Effector CD4-positive, alpha-beta T cell (primary cell): ENCODE measurements around the gene C19orf85.
A peak's percentile ranks its signal among the peaks of the same experiment; 100 is the strongest.

Experiments
- DNase-seq: peaks from one replicate; pipeline ENCODE4 v3.0.0-alpha.2; 2020

The C19orf85 gene

DNA sequence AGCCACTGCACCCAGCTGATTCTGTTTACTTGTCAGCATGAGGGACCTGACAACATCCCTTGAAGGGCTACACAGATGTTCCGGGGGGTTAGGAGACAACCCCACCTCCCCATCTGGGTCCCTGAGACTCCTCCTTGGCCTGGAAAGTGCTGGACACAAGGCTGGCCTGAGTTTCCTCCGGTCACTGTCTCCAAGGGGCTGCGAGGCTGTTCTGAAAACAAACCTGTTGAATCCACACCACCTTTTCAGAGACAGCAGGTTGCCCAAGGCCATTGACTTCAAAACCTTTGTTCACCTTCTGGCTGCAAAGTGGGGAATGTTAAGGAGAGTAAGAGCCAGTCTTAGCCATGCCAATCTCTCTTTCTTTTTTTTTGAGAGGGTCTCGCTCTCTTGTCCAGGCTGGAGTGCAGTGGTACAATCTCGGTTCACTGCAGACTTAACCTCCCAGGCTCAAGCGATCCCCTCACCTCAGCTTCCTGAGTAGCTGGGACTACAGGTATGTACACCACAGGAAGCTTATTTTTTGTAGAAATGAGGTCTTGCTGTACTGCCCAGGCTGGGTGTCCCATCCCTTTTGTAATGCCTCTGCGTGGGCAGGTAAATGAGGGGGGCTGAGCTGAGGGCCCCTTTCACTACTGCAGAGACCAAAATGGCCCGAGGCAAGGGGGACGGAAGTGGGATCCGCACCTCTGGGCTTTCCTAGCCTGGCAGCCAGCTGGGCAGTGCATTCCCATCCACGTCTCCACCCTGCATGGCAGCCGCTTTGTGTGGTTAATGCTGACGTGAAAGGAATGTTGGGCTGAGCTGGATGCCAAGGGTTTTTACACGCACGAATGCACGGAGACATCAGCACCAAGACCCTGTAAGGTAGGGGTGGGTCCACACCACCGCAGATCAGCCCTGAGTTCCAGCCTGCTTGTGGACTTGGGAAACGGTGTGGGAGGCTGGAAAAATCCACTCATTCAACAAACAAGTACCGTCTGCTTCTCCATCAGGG, 10.0 kb upstream of the C19orf85 start:
- DNase-seq, result no peak

DNA sequence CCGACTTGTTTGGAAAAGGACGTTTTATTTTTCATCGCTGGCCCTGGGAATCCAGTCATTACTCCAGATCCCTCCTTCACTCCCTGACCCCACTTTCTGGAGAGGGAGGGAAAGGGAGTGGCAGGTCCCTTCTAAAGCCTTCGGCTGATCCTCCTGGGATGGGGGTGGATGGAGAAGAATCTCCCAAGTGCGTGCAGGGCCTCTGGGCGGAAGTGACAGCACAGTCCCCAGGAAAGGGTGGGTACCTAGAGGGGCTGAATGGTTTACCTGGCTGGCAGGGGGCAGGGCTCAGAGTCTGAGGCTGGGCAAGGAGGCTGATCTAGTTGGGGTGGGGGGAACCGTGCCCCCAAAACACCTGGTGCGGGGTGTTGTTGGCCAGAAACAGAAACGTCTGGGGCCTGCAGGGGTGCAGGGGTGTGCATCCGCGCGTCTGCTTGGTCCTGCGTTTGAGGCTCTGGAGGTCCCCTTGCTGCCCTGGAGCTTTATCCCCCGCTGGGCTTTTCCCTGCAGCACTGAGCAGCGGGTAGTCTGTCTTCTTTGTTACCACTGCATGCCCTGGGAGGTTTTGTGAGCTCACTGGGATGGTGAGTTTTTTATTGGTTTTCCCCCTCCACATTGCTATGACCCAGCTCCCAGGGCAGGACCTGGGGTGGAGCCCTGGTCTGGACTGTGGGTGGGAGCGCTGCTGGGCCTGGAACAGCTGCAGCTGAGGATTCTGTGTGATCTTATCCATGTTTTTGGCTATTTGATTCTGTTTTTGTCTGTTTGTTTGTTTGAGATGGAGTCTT, 8.9 kb upstream of the C19orf85 start:
- no peak for DNase-seq

GRCh38 chr19:55472463-55472862, 7.9 kb upstream of the C19orf85 start:
- DNase-seq, result no peak

DNA sequence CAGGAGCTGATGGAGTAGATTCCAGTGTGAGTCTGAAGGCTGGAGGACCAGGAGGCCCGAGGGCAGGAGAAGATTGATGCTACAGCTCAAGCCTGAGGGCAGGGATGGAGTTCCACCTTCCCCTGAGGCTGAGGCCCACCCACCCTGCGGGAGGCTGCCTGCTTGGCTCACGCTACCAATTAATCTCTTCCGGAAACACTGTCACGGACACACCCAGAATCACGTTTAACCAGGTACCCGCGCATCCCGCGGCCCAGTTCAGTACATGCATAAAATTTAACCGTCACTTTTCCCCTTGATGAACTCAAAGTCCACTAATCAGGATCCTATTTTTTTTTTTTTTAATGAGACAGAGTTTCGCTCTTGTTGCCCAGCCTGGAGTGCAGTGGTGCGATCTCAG, 6.7 kb upstream of the C19orf85 start:
- no peak for DNase-seq

DNA sequence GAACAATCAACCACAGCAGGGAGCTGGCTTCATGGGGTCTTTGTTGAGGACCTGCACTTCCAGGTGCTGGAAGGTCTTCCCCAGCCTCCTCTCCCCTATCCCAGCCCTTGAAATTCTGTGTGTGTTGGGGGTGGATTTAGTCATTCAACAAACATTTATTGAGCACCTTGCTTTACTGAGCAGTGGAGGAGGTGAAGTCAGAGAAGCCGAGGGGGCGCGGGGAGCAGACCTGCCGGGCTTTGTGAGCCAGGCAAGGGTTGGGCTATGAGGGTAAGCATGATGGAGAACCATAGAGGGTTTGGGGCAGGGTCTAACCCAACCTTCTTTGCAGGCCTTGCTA, 3.5 kb upstream of the C19orf85 start:
- DNase-seq, result no peak

DNA sequence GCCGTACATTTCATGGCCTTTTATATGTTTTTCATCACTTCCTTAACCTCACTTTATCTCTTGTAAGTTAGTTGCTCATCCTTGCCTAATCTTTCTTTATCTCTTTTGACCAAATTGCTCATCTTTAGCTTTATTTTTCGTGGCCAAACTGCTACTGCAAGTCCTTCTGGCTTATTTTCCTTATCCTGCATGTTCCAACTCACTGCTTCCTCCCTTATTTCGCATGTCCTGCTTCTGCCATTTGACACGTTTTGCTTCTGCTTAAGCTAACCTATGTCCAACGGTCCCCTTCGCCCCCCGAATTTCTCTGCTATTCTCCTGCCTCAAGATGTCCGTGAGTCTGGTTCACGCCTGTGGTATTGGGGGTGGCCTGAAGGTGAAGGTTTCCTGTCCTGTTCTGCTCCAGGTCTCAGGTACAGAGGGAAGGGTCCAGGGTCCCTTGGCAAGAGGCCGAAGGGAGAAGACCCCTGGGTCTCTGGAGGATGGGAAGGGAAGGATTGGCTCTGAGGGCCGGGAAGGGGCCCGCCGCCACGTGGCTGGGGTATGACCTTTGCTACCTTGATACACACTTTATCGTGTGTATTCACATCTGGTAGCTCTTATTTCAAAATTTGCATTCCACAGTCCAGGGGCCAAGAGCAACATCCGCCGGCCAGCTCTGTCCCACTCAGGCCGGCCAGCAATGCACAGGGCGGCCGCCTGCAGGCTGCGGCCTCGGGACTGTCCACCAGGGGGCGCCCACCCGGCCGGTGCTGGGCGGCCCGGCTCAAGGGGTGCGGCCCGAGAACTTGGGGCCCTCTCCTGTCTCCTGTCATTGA, 2.9 kb upstream of the C19orf85 start:
- peak; percentile 64 for DNase-seq

DNA sequence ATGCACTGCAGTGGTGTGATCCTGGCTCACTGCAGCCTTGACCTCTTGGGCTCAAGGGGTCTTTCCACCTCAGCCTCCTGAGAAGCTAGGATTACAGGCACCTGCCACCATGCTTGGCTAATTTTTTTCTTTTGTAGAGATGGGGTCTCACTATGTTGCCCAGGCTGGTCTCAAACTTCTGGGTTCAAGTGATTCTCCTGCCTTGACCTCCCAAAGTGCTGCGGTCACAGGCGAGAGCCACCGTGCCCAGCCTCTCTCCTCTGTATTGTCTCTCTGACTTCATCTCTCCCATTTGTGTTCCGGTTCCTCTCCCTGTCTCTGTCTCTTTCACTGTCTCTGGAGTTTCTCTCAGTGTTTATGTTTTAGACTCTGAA, 1.7 kb upstream of the C19orf85 start:
- DNase-seq, result no peak

DNA sequence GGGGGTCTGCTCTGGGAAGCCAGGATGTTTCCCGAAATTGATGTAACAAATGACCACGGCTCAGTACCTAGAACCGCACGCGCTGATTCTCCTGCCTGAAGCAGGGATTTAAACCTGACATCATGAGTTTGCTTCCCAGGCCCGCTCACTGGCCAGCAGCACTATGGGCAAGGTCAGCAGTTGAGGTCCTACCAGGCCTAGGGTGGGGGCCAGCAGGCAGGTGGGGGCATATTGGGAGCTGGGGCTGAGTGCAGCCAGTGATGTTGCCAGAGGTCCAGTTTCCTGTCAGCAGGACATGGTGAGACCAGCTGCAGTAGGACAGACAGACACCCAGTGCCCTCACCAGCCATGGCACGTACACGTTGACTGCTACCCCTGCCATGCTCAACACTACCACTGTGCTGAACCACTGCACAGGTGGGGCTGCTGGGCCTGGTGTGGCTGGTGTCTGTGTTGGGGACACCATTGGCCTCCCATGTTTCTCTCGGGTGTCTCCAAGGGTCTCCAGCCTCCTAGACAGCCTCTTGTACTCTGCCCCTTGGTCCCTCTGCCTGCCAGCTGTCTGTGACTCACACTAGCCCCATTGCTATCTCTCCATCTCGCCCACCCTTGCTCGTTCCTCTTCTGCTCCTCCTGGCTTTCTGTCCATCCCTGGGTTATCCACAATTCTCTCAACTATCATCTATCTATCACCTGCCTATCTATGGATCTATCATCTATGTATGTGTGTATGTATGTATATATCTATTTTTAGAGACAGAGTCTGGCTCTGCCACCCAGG, 1.1 kb upstream of the C19orf85 start:
- no peak for DNase-seq

GRCh38 chr19:55464039-55464661, 401 bp downstream of the C19orf85 start:
- no peak for DNase-seq

- no peak for DNase-seq
Measured at GRCh38 chr19:55463583-55464031, 944 bp downstream of the C19orf85 start.

DNA sequence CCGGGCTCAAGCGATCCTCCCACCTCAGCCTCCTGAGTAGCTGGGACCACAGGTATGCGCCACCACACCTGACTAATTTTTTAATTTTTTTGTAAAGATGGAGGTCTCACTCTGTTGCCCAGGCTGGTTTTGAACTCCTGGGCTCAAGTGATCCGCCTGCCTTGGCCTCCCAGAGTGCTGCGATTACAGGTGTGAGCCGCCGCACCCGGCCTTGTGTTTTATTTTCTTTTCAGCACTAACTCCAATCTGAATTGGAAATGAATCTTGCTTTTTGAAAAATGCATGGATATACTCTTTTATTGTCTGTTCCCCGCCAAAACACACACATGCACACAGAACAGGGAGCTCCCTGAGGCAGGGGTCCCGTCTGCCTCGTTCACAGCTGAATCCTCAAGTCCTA, 1.8 kb downstream of the C19orf85 start:
- DNase-seq, result no peak

DNA sequence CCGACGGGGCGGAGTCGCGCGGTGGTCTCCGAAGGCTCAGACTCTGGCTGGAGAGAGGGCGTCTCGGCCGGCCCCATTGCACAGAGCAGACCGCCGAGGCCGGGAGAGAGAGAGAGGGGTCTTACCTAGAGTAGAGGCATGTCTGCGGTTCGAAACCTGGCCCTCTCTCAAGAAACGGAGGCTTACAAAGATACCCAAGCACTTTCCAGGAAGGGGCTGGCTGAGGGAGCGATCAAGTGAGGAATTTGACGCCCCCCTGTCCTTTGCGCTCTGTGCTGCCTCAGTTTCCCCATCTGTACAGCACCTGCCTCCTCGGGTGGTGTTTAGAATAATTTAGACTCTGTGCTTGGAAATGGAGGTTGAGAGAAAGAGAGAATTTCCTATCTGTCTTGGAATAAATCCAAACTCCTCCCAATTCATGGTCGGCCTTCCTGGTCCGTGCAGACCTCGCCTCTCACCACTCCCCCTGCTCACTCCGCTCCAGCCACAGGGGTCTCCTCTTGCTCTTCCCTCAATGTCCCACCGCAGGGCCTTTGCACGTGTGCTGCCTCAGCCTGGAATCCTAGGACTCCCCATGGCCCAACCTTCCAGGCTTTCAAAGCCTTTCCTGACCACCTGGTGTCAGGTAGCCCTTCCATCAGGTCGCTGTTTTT, 2.5 kb downstream of the C19orf85 start:
- DNase-seq, result no peak

DNA sequence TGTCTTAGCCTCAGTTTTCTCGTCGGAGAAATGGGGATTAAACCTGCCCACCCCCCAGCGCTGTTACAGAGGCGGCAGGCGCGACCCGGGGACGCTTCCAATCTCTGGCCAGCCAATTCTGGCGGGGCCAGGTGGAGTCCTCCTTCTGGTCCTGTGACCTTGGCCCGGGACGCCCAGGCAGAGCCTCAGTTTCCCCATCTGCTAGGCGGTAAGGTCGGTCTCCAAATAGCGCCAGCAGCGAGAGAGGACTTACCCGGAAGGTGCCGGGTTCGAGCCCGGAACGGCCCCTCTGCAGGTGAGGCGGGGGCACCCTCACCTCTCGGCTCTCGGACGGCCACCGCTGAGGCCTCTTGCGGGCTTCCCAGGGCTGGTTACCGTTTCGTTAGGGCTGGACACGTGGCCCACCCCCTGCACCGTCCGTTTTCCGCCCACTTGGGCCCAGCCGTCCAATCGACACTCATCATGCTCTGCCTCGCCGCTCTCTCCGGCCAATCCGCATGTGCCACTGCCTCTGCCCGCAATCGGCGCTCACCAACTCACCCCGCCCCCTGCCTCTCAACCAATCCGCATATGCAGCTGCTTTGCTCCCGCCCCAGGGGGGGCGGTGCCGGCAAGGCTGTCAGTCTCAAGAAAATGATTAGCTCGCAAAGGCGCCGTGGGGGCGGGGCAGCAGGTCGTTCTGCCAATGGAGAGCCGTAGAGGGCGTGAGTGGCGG, 3.1 kb downstream of the C19orf85 start, which contains the start of gene ISOC2:
Gene ISOC2, minus strand, starts transcription at position 384 of the 715 bp plus-strand sequence. CDS start 5,156 bp downstream, outside the sequence.
- DNase-seq, result peak; percentile 100

DNA sequence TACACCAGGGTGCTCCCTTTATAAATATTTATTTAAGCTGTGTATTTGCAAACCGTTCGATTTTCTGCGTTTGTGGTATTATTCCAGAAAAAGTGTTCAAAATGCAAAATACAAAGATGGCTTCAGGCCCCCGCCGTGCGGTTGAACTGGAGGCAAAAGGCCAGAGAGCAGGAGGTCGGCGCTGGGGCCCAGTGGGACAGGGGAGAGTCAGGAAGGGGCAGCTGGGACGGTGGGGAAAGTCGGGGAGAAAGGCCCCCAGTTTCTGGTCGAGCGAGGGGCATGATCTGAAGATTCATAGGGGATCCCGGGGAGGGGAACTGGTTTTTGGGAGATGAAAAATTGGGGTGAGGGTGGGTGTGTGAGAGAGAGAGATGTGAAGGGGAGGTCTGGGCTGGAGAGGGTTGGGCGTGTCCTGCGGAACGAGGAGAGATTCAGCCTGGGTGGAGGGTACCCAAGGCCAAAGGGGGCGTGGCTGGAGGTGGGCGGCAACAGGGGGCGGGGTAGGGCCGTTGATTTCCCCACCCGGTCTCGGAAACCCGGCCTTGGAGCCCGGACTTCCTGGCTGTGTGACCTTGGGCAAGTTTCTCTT, 3.8 kb downstream of the C19orf85 start:
- no peak for DNase-seq

GRCh38 chr19:55459950-55460657, 4.4 kb downstream of the C19orf85 start:
- no peak for DNase-seq

GRCh38 chr19:55459551-55459949, 5.0 kb downstream of the C19orf85 start:
- no peak for DNase-seq

- no peak for DNase-seq
Measured at GRCh38 chr19:55457683-55458457, 6.7 kb downstream of the C19orf85 start.

DNA sequence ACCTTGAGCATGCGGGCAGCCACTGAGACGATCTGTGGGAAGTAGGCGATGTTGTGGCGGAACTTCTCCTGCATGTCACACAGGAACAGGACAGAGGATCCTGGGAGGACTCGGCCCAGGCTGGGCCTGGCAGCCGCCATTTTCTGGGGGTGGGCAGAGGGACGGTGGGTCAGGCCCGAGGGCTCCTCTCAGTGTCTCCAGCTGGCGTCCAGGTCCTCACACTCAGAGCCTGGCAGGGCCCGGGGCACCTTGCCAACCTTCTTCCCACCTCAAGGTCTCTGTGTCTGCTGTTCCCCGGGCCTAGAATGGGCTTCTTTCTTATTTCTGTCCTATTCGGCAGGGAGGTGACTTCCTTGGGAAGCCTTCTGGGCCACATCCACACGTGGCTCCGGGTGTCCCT, 8.2 kb downstream of the C19orf85 start:
- no peak for DNase-seq
